Peyer's patch (tissue), 4 donors: ENCODE measurements around the gene TUB.

Experiments
- CTCF ChIP-seq, 6 experiments: fragments of 450-650 bp in 4 of 6; fragments of 200-600 bp in 2 of 6; sonication (generic) in 1 of 6; IDR thresholded peaks; one replicate each; pipeline ENCODE4 v1.5.1; 2017 to 2019; ENCODE audit warnings: antibody characterized with exemption in 6 of 6, mild to moderate bottlenecking in 3 of 6, moderate library complexity in 1 of 6
- POLR2A ChIP-seq, 2 donors: fragments of 450-650 bp; IDR thresholded peaks; one replicate each; pipeline ENCODE4 v1.5.1; 2017; ENCODE audit warnings: antibody characterized with exemption in 2 of 2, mild to moderate bottlenecking in 2 of 2, moderate library complexity in 2 of 2

DNA sequence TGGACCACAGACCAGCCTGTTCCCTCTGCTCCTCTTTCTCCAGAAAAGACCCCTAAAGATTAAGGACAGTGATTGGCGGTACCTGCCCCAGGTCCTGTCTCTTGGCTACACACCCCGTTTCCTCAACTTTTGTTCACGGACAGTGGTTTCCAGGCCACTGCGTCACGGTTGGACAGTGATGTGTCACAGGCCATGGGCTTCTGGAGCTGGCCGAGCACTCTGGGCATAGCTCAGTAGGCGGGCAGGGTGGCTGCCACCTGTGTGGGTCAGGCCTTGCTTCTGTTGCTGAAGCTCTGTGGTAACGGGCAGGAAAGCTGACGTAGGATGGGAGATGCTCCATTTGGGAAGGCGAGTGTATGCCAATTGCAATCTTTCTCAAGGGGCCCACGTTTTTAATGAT lies 13.6 kb downstream of the TUB start:
- TF ChIP-seq CTCF (IDR thresholded peaks at IDR 0.05), result no peak
- TF ChIP-seq POLR2A (IDR thresholded peaks at IDR 0.05), result no peak
